IMR-90 (cell line): Measurements from ENCODE around the gene NT5C3A.

ENCODE experiments used
- BHLHE40 ChIP-seq: fragments of 150-350 bp; IDR thresholded peaks from 2 replicates; pipeline ENCODE4 v1.6.1; 2016; ENCODE audit warnings: mild to moderate bottlenecking, low read depth, low read length
- CEBPB ChIP-seq: IDR thresholded peaks from 2 replicates; pipeline ENCODE4 v1.6.1; 2012; ENCODE audit warnings: low read depth, low read length, improper control_type of control experiment
- FOS ChIP-seq: fragments of 150-350 bp; IDR thresholded peaks from 2 replicates; pipeline ENCODE4 v1.6.1; 2016; ENCODE audit warnings: low read depth, low read length
- MAFK ChIP-seq: IDR thresholded peaks from 2 replicates; pipeline ENCODE4 v1.6.1; 2012; ENCODE audit warnings: low read depth, low read length, improper control_type of control experiment
- MAZ ChIP-seq: IDR thresholded peaks from 2 replicates; pipeline ENCODE4 v1.6.1; 2012; ENCODE audit warnings: low read depth, mild to moderate bottlenecking, low read length, improper control_type of control experiment, moderate library complexity, borderline replicate concordance
- MXI1 ChIP-seq: IDR thresholded peaks from 2 replicates; pipeline ENCODE4 v1.6.1; 2012; ENCODE audit warnings: low read depth, mild to moderate bottlenecking, low read length, moderate library complexity, borderline replicate concordance
- NFE2L2 ChIP-seq: fragments of 150-350 bp; IDR thresholded peaks from 2 replicates; pipeline ENCODE4 v1.6.1; 2016; ENCODE audit warnings: low read depth, mild to moderate bottlenecking, low read length
- POLR2A ChIP-seq: IDR thresholded peaks from 2 replicates; pipeline ENCODE4 v1.6.1; 2012; ENCODE audit warnings: mild to moderate bottlenecking, low read depth, low read length
- RAD21 ChIP-seq: IDR thresholded peaks from 2 replicates; pipeline ENCODE4 v1.6.1; 2012; ENCODE audit warnings: low read length, improper control_type of control experiment
- RCOR1 ChIP-seq: IDR thresholded peaks from 2 replicates; pipeline ENCODE4 v1.6.1; 2012; ENCODE audit warnings: mild to moderate bottlenecking, low read length, improper control_type of control experiment; ENCODE audit not compliant: insufficient replicate concordance
- RFX5 ChIP-seq: IDR thresholded peaks from 2 replicates; pipeline ENCODE4 v1.8.0; 2012; ENCODE audit warnings: low read depth, mild to moderate bottlenecking, low read length, moderate library complexity
- SMC3 ChIP-seq: fragments of 150-350 bp; IDR thresholded peaks from 2 replicates; pipeline ENCODE4 v1.6.1; 2016; ENCODE audit warnings: low read depth, mild to moderate bottlenecking, antibody characterized with exemption, low read length, moderate library complexity
- TF ChIP-seq, protein P1 (sequence below): conservative IDR thresholded peaks from 2 replicates; pipeline ENCODE4 v1.5.1; 2012; ENCODE audit warnings: mild to moderate bottlenecking, low read depth, low read length, improper control_type of control experiment
- TF ChIP-seq, protein P2 (sequence below): fragments of 150-350 bp; IDR thresholded peaks from 2 replicates; pipeline ENCODE4 v1.6.1; 2017; ENCODE audit warnings: mild to moderate bottlenecking, antibody characterized with exemption, low read length, low read depth

DNA sequence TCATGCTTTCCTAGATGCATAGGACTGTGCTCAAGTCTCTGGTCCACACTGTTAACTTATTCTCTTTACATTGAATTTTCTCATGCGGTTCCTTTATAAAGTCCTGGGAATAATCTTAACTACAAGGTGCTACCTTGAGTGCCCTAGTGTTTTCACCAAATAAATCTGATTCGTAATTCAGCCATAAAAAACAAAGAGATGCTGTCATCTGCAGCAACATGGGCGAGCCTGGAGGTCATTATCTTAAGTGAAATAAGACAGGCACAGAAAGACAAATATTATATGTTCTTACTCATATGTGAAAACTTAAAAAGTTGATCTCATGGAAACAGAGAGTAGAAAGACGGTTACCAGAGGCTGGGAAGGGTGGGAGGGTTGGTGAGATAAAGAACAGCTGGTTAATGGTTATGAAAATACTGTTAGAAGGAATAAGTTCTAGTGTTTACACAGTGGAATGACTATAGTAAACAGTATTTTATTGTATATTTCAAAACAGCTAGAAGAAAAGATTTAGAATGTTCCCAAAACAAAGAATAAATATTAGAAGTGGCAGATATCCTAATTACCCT is 38.3 kb downstream of the NT5C3A start:
- TF ChIP-seq, protein P1, sequence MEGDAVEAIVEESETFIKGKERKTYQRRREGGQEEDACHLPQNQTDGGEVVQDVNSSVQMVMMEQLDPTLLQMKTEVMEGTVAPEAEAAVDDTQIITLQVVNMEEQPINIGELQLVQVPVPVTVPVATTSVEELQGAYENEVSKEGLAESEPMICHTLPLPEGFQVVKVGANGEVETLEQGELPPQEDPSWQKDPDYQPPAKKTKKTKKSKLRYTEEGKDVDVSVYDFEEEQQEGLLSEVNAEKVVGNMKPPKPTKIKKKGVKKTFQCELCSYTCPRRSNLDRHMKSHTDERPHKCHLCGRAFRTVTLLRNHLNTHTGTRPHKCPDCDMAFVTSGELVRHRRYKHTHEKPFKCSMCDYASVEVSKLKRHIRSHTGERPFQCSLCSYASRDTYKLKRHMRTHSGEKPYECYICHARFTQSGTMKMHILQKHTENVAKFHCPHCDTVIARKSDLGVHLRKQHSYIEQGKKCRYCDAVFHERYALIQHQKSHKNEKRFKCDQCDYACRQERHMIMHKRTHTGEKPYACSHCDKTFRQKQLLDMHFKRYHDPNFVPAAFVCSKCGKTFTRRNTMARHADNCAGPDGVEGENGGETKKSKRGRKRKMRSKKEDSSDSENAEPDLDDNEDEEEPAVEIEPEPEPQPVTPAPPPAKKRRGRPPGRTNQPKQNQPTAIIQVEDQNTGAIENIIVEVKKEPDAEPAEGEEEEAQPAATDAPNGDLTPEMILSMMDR = no peak
- TF ChIP-seq FOS (no peak), MAFK (no peak), SMC3 (no peak), RCOR1 (no peak), POLR2A (no peak), MXI1 (no peak), MAZ (no peak), RAD21 (no peak), BHLHE40 (no peak), CEBPB (no peak), RFX5 (no peak), NFE2L2 (no peak)
- TF ChIP-seq, protein P2, sequence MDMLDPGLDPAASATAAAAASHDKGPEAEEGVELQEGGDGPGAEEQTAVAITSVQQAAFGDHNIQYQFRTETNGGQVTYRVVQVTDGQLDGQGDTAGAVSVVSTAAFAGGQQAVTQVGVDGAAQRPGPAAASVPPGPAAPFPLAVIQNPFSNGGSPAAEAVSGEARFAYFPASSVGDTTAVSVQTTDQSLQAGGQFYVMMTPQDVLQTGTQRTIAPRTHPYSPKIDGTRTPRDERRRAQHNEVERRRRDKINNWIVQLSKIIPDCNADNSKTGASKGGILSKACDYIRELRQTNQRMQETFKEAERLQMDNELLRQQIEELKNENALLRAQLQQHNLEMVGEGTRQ = no peak
